ENCODE data around the gene STRN.
"Not testable (repeated sequence)": the region's sequence is repeated elsewhere in the genome, so short reads cannot be mapped to it uniquely, and the experiment has no call there.

The STRN gene

GRCh38 chr2:36824683-36825082 is 141.7 kb downstream of the STRN start:
- DNase-seq = not testable (repeated sequence)

- no peak for DNase-seq
Observed at GRCh38 chr2:36824273-36824672, 142.1 kb downstream of the STRN start.

- no peak for DNase-seq
Observed at GRCh38 chr2:36823862-36824261, 142.5 kb downstream of the STRN start.

GRCh38 chr2:36820942-36821605 is 145.3 kb downstream of the STRN start:
- no peak for DNase-seq

GRCh38 chr2:36819095-36819711 is 147.1 kb downstream of the STRN start:
- DNase-seq = no peak

- no peak for DNase-seq
Observed at GRCh38 chr2:36818542-36818941, 147.8 kb downstream of the STRN start.

GRCh38 chr2:36812196-36812595 is 154.1 kb downstream of the STRN start:
- no peak for DNase-seq

- no peak for DNase-seq
Observed at GRCh38 chr2:36811071-36811470, 155.3 kb downstream of the STRN start.

- DNase-seq = no peak
Observed at GRCh38 chr2:36809069-36809445, 157.3 kb downstream of the STRN start.

GRCh38 chr2:36808386-36809068 is 157.8 kb downstream of the STRN start:
- DNase-seq = no peak

- DNase-seq = no peak
Observed at GRCh38 chr2:36807223-36807886, 159.0 kb downstream of the STRN start.

GRCh38 chr2:36805635-36806224 is 160.6 kb downstream of the STRN start:
- no peak for DNase-seq

- DNase-seq = no peak
Observed at GRCh38 chr2:36802952-36803351, 163.4 kb downstream of the STRN start.

GRCh38 chr2:36801088-36801487 is 165.2 kb downstream of the STRN start:
- no peak for DNase-seq

GRCh38 chr2:36800381-36800780 is 166.0 kb downstream of the STRN start:
- DNase-seq = no peak

GRCh38 chr2:36798724-36799123 is 167.6 kb downstream of the STRN start:
- no peak for DNase-seq

- no peak for DNase-seq
Observed at GRCh38 chr2:36797324-36798070, 168.8 kb downstream of the STRN start.

Data from NCI-H748 treated with DMSO at 0.1 percent for 48 hours (cell line).